Neural cell (in vitro differentiated cells): ENCODE results near the gene RNF217. TPM values are rescaled to one million over a fixed set of nuclear protein-coding genes. Genes with fewer than 3 reads are reported as not detected.

ENCODE experiments used
- H2AFZ ChIP-seq: fragments of 200-600, 300-800 bp; sonication (generic), shearing (Covaris generic); 2 replicates; pipeline ENCODE4 v1.6.0; 2014; ENCODE audit warnings: low read depth, mild to moderate bottlenecking, antibody characterized with exemption, low read length, moderate library complexity
- H3F3A ChIP-seq: fragments of 200-600 bp; shearing (Covaris generic); 2 replicates; pipeline ENCODE4 v1.6.1; 2016; ENCODE audit warnings: mild to moderate bottlenecking, moderate library complexity, mixed read lengths, antibody characterized with exemption, low read length; ENCODE audit not compliant: insufficient read depth, poor library complexity, severe bottlenecking
- H3K27ac ChIP-seq: fragments of 200-600, 300-800 bp; sonication (generic), shearing (Covaris generic); 2 replicates; pipeline ENCODE4 v1.5.1; 2014; ENCODE audit warnings: mild to moderate bottlenecking, low read length, moderate library complexity
- H3K27me3 ChIP-seq: fragments of 300-800, 200-600 bp; sonication (generic), shearing (Covaris generic); 2 replicates; pipeline ENCODE4 v1.6.0; 2014; ENCODE audit warnings: mild to moderate bottlenecking, low read depth, low read length, moderate library complexity; ENCODE audit not compliant: insufficient read depth
- H3K36me3 ChIP-seq: fragments of 300-800, 200-600 bp; sonication (generic), shearing (Covaris generic); 2 replicates; pipeline ENCODE4 v1.5.1; 2014; ENCODE audit warnings: mild to moderate bottlenecking, antibody characterized with exemption, low read length, moderate library complexity; ENCODE audit not compliant: insufficient read depth
- H3K4me2 ChIP-seq: fragments of 300-800, 200-600 bp; sonication (generic), shearing (Covaris generic); 2 replicates; pipeline ENCODE4 v1.6.0; 2014; ENCODE audit warnings: mild to moderate bottlenecking, low read length
- H3K4me3 ChIP-seq: fragments of 300-800, 200-600 bp; sonication (generic), shearing (Covaris generic); 2 replicates; pipeline ENCODE4 v1.5.1; 2014; ENCODE audit warnings: mild to moderate bottlenecking, low read length, moderate library complexity
- H3K79me2 ChIP-seq: fragments of 200-600 bp; shearing (Covaris generic); replicated peaks from 2 replicates; pipeline ENCODE4 v1.6.0; 2014; ENCODE audit warnings: mild to moderate bottlenecking, low read length, moderate library complexity; ENCODE audit not compliant: insufficient read depth
- H3K9ac ChIP-seq: fragments of 300-800, 200-600 bp; sonication (generic), shearing (Covaris generic); 2 replicates; pipeline ENCODE4 v1.6.1; 2016; ENCODE audit warnings: mild to moderate bottlenecking, low read length, mixed read lengths
- H3K9me2 ChIP-seq: fragments of 200-600 bp; shearing (Covaris generic); 2 replicates; pipeline ENCODE4 v1.6.1; 2016; ENCODE audit warnings: mild to moderate bottlenecking, low read length, mixed read lengths; ENCODE audit not compliant: insufficient read depth
- H3K9me3 ChIP-seq: fragments of 200-600, 300-800 bp; sonication (generic), shearing (Covaris generic); 2 replicates; pipeline ENCODE4 v1.6.1; 2016; ENCODE audit warnings: mild to moderate bottlenecking, mixed run types, low read length, moderate library complexity, mixed read lengths
- H4K20me1 ChIP-seq: fragments of 200-600 bp; shearing (Covaris generic); 2 replicates; pipeline ENCODE4 v1.6.1; 2016; ENCODE audit warnings: mild to moderate bottlenecking, mixed run types; ENCODE audit not compliant: insufficient read depth
- CTCF ChIP-seq: fragments of 450-650 bp; IDR thresholded peaks from 2 replicates; pipeline ENCODE4 v1.5.1; 2014; ENCODE audit warnings: antibody characterized with exemption, mild to moderate bottlenecking, moderate library complexity; ENCODE audit not compliant: poor library complexity, severe bottlenecking
- EP300 ChIP-seq: fragments of 450-650 bp; conservative IDR thresholded peaks from 2 replicates; pipeline ENCODE4 v1.6.1; 2014; ENCODE audit warnings: antibody characterized with exemption, mild to moderate bottlenecking, moderate library complexity; ENCODE audit not compliant: poor library complexity, severe bottlenecking
- EZH2 ChIP-seq: fragments of 200-600, 300-800 bp; shearing (Covaris generic), sonication (generic); IDR thresholded peaks from 2 replicates; pipeline ENCODE4 v1.6.1; 2014; ENCODE audit warnings: antibody characterized with exemption, low read length, borderline replicate concordance, mild to moderate bottlenecking; ENCODE audit not compliant: insufficient read depth, poor library complexity, severe bottlenecking
- MXI1 ChIP-seq: fragments of 450-650 bp; conservative IDR thresholded peaks from 2 replicates; pipeline ENCODE4 v1.6.1; 2014; ENCODE audit warnings: antibody characterized with exemption, mild to moderate bottlenecking; ENCODE audit not compliant: poor library complexity, severe bottlenecking
- POLR2AphosphoS5 ChIP-seq: IDR thresholded peaks from 2 replicates; pipeline ENCODE4 v1.6.1; 2012
- RAD21 ChIP-seq: fragments of 450-650 bp; conservative IDR thresholded peaks from 2 replicates; pipeline ENCODE4 v1.6.1; 2014; ENCODE audit warnings: antibody characterized with exemption, mild to moderate bottlenecking, moderate library complexity
- REST ChIP-seq: IDR thresholded peaks from 2 replicates; pipeline ENCODE4 v1.6.1; 2012; ENCODE audit warnings: borderline replicate concordance
- SMC3 ChIP-seq: fragments of 450-650 bp; conservative IDR thresholded peaks from 2 replicates; pipeline ENCODE4 v1.6.1; 2014; ENCODE audit warnings: antibody characterized with exemption, mild to moderate bottlenecking, moderate library complexity; ENCODE audit not compliant: poor library complexity
- TAF1 ChIP-seq: IDR thresholded peaks from 2 replicates; pipeline ENCODE4 v1.6.1; 2012; ENCODE audit warnings: low read depth
- polyA plus RNA-seq: library from polyadenylated mRNA; depleted of rRNA; stranded (reverse); fragments of >200 nt; gene quantifications from 2 replicates; pipeline ENCODE4 v1.2.3, GENCODE V29; 2014

RNF217 gene
- polyA plus RNA-seq, 1 donor from 2014 or later, result 10.2 TPM

DNA sequence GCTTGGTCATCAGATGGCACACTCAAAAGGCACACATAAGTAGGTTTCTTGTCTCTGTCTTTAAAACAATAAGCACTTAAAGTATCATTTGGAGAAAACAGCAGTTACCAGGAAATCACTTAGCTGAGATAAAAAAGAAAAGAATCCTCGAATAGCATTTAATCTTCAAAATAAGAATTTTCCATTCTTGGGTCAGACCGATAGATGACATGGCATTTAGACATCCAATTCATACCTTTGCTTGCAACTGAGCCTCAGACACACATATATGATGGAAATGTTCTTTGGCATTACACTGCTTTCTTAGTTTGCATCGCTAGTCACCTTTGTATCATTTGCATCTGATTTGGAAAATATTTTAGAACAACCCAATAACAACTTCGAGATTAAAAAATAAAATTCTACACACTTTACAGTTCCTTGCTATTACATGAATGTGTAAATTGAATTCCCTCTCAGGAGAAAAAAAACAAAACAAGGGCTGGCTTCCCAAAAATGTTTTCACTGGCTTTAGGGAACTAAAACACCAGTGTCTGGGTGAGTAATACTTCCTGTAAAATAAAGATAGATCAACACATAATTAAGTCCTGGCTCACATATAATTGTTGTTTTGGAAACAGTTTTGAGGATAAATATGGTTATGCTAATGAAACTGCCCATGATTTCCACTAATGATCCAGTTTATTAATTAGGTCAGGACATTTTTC is 1.3 kb upstream of the RNF217 start:
- peak overlapping the region; percentile 77 for H3K4me3 ChIP-seq
- H4K20me1 ChIP-seq, result no peaks in the 10 kb centered on the region
- no peaks in the 10 kb centered on the region for H3K9me2 ChIP-seq
- H2AFZ ChIP-seq, result no peak overlapping the region
- H3K79me2 ChIP-seq, result no peaks in the 10 kb centered on the region
- H3F3A ChIP-seq, result no peaks in the 10 kb centered on the region
- H3K27me3 ChIP-seq, result no peaks in the 10 kb centered on the region
- no peak overlapping the region for H3K27ac ChIP-seq
- no peaks in the 10 kb centered on the region for H3K36me3 ChIP-seq
- peak overlapping the region; percentile 44 for H3K4me2 ChIP-seq
- TF ChIP-seq EZH2 (no peak), MXI1 (no peak), TAF1 (no peak), REST (no peak), RAD21 (no peak), POLR2AphosphoS5 (no peak), SMC3 (no peak), EP300 (no peak)
- no peaks in the 10 kb centered on the region for H3K9me3 ChIP-seq
- H3K9ac ChIP-seq, result no peak overlapping the region

GRCh38 chr6:124961464-124961776 is 817 bp upstream of the RNF217 start:
- H2AFZ ChIP-seq, result peak overlapping the region; percentile 17
- no peaks in the 10 kb centered on the region for H4K20me1 ChIP-seq
- peak overlapping the region; percentile 63 for H3K9ac ChIP-seq
- no peaks in the 10 kb centered on the region for H3K9me3 ChIP-seq
- H3K27me3 ChIP-seq, result no peaks in the 10 kb centered on the region
- H3K79me2 ChIP-seq, result no peaks in the 10 kb centered on the region
- no peak for TF ChIP-seq TAF1
- TF ChIP-seq EZH2, result no peak
- no peak for TF ChIP-seq POLR2AphosphoS5
- no peak for TF ChIP-seq EP300
- no peak for TF ChIP-seq SMC3
- TF ChIP-seq REST, result no peak
- no peak for TF ChIP-seq MXI1
- TF ChIP-seq CTCF, result no peak
- no peak for TF ChIP-seq RAD21
- H3K4me3 ChIP-seq, result peak overlapping the region; percentile 77
- H3F3A ChIP-seq, result no peaks in the 10 kb centered on the region
- H3K4me2 ChIP-seq, result peak overlapping the region; percentile 44
- H3K36me3 ChIP-seq, result no peaks in the 10 kb centered on the region
- H3K9me2 ChIP-seq, result no peaks in the 10 kb centered on the region
- no peak overlapping the region for H3K27ac ChIP-seq
